GM12873 (cell line): ENCODE results near the gene SMIM33.

Experiments used
- TF ChIP-seq, protein P1 (sequence below): IDR thresholded peaks from 2 replicates; pipeline ENCODE4 v1.5.1; 2012; ENCODE audit warnings: low read depth, mild to moderate bottlenecking, moderate library complexity, low read length, control low read depth; ENCODE audit not compliant: insufficient read depth; ENCODE audit errors: missing control alignments

SMIM33 gene

DNA sequence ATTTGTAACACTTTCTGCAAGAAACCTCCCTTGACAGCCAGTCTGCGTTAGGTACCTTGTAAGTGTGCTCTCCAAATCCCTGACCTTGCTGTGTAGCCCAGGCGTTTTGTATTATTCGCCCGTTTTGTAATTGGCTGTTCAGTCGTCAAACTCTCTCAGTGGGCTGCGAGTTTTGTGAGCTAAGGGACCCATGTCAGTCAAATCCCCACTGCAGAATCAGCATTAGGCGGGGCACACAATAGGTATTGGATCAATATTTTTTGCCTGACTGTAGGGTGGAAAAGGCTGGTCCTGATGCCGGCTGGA lies 32.1 kb upstream of the SMIM33 start:
- TF ChIP-seq, protein P1, sequence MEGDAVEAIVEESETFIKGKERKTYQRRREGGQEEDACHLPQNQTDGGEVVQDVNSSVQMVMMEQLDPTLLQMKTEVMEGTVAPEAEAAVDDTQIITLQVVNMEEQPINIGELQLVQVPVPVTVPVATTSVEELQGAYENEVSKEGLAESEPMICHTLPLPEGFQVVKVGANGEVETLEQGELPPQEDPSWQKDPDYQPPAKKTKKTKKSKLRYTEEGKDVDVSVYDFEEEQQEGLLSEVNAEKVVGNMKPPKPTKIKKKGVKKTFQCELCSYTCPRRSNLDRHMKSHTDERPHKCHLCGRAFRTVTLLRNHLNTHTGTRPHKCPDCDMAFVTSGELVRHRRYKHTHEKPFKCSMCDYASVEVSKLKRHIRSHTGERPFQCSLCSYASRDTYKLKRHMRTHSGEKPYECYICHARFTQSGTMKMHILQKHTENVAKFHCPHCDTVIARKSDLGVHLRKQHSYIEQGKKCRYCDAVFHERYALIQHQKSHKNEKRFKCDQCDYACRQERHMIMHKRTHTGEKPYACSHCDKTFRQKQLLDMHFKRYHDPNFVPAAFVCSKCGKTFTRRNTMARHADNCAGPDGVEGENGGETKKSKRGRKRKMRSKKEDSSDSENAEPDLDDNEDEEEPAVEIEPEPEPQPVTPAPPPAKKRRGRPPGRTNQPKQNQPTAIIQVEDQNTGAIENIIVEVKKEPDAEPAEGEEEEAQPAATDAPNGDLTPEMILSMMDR: no peak

DNA sequence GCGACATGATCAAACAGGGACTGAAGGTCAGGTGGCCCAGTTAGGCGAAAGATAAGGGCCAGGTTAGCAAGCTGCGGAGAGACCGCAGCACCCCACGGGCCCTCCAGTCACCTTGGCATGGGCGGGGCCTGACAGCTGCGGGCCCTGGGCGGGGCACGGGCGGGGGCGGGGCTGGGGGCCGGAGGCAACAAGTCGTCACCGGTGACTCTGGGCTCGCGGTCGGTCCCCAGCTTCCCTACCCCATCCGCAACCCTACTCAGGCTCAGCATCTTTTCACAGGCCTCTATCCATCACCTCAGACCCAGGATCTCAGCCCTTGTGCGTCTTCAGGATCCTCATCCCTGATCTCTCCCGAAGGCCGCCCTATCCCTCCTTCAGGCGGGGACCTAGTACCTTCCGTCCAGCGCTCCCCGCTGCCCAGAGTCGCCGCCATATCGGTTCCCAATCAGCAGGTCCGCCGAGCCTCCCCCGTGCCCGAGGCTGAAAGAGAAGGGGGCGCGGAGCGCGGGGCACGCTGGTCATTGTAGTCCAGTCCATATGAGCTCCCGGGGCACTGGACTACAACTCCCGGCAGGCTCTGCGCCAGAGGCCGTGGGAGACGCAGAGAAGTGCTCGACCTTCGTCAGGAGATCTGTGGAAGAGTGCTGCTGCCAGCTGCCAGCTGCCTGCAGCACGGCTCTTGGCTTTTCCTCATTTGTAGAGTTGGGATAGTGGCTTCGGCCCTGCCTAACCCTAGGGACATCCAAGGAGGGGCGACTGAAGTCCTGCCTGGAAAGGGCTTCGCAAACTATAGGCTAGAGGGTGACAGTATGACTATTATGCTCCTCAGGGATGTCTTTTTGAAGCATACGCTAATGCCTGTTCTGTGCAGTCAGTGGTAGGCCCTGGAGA lies 31.5 kb upstream of the SMIM33 start, which contains the start of gene DNAJC18:
Gene DNAJC18 (minus strand): TSS at position 513 of the 891 bp plus-strand sequence. CDS start 80 bp downstream, at position 433.
- TF ChIP-seq, protein P1: no peak

DNA sequence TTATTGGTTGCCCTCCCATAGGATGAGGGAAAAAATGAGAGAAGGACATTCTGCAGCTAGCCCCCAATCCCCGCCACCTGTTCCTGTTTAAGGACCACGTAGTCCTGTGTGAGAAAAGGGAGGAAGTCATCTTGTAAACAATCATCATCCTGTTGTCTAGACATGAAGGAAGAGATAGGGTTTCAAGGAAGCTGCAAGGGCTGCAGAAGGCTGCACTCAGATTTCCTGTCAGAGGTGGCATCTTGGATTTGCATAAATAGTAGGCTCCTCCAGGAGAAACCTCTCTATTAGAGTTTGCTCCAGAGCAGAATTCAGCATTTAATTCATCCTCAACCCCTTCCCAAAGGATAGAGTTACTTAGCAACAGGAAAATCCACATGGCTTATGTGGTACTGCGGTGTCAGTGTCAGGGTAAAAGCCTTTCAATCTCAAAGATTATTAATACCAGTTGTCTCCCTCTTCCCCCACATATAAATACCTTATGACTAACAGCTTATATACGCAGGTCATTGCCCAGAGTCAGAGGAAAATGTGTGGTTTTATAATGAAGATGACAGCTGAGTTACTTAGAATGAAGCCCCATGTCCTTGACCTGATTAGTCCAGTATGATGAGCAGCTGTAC lies 26.9 kb upstream of the SMIM33 start:
- TF ChIP-seq, protein P1: no peak

DNA sequence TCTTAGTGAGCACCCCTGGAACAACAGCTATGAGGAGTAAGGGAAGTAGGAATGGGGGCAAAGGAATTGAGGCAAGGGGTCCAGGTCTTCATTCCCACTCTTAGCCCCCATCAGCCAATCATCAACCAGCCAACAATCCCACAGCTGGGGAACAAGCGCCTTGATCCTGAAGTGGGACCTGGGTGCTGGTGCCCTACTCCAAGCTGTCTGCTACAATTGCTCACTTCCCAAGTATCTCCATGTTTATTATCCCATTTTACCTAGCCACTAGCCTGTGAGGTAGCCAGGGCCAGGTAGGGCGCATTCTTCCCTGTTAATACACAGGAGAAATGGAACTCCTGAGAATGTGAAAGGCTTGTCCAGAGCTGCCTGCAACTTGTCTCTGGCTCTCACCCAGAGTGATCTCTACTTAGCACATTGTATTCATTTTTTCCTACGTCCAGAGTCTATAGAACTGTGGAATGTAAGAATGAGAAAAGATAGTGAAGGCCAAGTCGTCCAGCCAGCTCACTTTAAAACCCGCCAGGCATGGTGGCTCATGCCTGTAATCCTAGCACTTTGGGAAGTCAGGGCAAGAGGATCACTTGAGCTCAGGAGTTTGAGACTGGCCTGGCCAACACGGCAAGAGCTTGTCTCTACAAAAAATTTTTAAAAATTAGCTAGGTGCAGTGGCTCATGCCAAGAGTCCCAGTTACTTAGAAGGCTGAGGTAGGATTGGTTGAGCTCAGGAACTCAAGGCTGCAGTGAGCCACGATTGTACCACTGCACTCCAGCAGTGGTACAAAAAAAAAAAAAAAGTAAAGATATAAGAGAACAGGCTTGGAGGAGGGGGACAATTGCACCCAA lies 25.3 kb upstream of the SMIM33 start:
- TF ChIP-seq, protein P1: no peak

DNA sequence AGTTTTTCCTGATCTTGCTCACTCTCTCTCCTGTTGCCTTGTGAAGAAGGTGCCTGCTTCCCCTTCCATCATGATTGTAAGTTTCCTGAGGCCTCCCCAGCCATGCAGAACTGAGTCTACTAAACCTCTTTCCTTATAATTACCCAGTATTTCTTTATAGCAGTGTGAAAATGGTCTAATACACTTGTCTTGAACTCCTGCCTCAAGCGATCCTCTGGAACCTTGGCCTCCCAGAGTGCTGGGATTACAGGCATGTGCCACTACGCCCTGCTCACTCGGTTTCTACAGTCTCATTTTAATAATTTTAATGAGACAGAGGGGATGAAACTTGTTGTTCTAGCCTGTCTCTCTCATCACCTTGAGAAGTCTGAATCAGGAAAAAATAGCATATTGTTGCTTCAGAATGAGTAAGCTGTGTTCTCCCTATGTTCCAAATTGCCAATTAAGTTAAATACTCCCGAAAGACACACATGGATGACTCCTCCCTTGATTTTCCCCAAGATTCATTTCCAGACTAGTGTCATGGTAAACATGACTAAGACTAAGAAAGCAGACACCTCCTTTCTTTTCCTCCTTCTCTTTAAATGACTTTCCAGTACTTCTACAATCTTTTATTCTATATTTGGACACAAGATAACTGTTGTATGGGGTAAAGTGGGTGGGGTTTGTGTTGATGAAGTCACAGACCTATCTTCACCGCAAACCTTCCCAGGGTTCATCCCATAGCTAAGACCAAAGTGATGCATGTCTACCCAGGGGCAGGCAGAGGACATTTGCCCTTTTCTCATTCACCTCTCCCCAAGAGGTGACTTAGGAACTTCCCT lies 23.6 kb upstream of the SMIM33 start:
- TF ChIP-seq, protein P1: no peak

DNA sequence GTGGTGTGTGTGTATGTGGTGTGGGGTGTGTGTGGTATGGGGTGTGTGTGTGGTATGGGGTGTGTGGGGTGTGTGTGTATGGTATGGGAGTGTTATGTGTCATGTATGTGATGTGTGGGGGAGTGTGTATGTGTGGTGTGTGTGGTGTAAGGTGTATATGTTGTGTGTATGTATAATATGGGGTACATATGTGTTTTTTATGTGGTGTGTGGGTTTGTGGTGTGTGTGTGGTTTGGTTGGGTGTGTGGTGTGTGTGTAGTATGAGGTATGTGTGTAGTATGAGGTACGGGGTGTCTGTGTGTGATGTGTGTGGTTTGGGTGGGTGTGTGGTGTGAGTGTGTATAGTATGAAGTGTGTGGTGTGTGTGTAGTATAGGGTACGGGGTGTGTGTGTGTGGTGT lies 19.6 kb upstream of the SMIM33 start:
- TF ChIP-seq, protein P1: no peak
